ENCODE data around the gene VSX1. TPM values are rescaled to one million over a fixed set of nuclear protein-coding genes. Genes with fewer than 3 reads are reported as not detected.

The VSX1 gene
- total RNA-seq, 2 donors from 2014 or later: not detected

DNA sequence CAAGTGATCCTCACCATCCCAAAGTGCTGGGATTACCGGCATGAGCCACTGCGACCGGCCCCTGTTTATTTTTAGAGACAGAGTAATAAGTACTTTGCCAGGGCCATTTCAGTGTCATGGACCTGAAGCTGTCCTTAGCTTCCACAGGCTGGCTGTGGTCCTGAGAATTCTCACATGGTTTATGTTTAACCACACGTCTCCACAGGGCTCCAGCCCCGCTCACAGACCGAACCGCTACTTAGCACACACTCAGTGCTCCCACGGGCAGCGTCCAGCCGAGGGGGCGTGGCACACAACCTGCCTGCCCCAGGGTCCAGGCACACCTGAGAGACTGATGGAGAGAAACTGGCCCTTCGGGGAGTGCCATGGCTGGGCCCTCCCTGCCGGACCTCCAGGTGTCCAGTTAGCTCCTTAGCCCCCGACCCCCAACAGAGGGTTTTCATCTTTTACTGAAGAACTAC, 35.7 kb downstream of the VSX1 start:
- Histone ChIP-seq H3K4me3 (no peak overlapping the region), H3K36me3 (peaks cover 25% of the 10 kb centered on the region), H3K27ac (peak overlapping the region; percentile 94 to 96), H3K4me1 (peaks cover 0 to 99% of the 10 kb centered on the region in 2 donors), H3K27me3 (no peaks in the 10 kb centered on the region), H3K9me3 (no peaks in the 10 kb centered on the region)
- TF ChIP-seq, protein P1, sequence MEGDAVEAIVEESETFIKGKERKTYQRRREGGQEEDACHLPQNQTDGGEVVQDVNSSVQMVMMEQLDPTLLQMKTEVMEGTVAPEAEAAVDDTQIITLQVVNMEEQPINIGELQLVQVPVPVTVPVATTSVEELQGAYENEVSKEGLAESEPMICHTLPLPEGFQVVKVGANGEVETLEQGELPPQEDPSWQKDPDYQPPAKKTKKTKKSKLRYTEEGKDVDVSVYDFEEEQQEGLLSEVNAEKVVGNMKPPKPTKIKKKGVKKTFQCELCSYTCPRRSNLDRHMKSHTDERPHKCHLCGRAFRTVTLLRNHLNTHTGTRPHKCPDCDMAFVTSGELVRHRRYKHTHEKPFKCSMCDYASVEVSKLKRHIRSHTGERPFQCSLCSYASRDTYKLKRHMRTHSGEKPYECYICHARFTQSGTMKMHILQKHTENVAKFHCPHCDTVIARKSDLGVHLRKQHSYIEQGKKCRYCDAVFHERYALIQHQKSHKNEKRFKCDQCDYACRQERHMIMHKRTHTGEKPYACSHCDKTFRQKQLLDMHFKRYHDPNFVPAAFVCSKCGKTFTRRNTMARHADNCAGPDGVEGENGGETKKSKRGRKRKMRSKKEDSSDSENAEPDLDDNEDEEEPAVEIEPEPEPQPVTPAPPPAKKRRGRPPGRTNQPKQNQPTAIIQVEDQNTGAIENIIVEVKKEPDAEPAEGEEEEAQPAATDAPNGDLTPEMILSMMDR (IDR thresholded peaks at IDR 0.05): no peak
- DNase-seq (ENCODE audit: low spot score): no peak

DNA sequence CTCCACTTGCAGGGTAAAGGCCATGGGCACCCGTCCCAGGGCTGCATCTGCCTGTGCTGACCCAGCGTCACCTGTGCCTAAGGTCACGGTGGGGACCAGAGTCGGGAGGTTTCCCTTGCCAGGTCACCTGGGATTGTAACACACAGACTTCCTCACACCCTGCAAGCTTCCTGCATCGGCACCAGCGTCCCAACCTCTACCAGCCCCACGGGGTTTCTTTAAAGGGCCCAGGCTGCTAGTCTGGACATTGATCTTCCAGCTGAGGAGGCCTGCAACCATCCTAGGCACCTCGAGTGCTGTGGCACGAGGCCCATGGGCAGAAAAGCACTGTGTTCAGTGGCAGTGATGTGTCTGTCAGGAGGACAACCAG, 36.6 kb downstream of the VSX1 start:
- Histone ChIP-seq H3K4me3 (no peak overlapping the region), H3K27ac (peak overlapping the region; percentile 94 to 96), H3K36me3 (peaks cover 25% of the 10 kb centered on the region), H3K9me3 (no peaks in the 10 kb centered on the region), H3K4me1 (peaks cover 0 to 98% of the 10 kb centered on the region in 2 donors), H3K27me3 (no peaks in the 10 kb centered on the region)
- no peak for DNase-seq (ENCODE audit: low spot score)
- TF ChIP-seq, protein P1 (IDR thresholded peaks at IDR 0.05): no peak

DNA sequence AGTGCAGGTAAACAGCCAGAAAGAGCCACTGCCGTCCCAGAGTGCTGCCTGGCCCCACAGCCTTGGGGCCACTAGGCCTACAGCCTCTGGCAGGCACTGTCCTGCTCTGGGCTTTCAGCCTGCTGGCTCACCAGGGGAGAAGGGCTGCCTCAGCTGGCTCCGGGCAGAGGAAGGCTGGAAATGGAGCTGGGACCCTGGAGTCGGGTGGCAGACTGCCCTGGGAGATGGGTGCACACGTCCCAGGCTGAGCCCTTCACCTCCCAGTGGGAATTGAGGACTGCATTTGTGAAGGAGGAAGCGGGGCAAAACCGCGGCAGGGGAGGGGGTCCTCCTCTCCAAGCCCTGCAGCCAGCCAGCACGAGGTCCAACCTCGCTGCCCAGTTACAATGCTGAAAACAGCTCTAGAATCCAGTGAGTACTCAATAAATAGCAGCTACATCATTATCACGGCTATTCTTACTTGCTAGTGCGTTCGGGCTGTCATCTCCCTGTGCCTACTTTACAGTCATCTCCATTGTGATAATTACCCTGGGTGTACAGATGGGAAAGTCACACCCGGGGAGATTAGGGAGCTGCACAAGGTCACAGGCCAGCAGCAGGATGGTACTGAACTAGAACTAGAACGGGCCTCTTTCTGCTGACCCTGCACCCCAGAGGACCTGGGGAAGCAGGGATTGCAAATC, 37.1 kb downstream of the VSX1 start:
- H3K27ac ChIP-seq: peak overlapping the region; percentile 94 to 96
- peaks cover 0 to 98% of the 10 kb centered on the region in 2 donors for H3K4me1 ChIP-seq
- no peak overlapping the region for H3K4me3 ChIP-seq
- TF ChIP-seq, protein P1 (IDR thresholded peaks at IDR 0.05): no peak
- peaks cover 25% of the 10 kb centered on the region for H3K36me3 ChIP-seq
- no peaks in the 10 kb centered on the region for H3K9me3 ChIP-seq
- DNase-seq (ENCODE audit: low spot score): no peak
- no peaks in the 10 kb centered on the region for H3K27me3 ChIP-seq

DNA sequence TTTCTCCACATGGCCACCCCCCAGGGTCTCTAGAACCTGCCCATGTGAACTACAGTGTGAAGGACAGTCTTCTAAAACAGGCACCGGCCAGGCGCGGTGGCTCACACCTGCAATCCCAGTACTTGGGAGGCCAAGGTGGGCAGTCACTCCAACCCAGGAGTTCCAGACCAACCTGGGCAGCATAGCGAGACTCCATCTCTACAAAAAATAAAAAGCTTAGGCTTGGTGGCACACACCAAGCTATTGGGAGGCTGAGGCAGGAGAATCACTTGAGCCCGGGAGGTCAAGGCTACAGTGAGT, 37.7 kb downstream of the VSX1 start:
- peaks cover 25% of the 10 kb centered on the region for H3K36me3 ChIP-seq
- H3K27me3 ChIP-seq: no peaks in the 10 kb centered on the region
- H3K4me1 ChIP-seq: peaks cover 0 to 98% of the 10 kb centered on the region in 2 donors
- peak overlapping the region; percentile 94 to 96 for H3K27ac ChIP-seq
- no peak for DNase-seq (ENCODE audit: low spot score)
- no peaks in the 10 kb centered on the region for H3K9me3 ChIP-seq
- H3K4me3 ChIP-seq: no peak overlapping the region
- TF ChIP-seq, protein P1 (IDR thresholded peaks at IDR 0.05): no peak

DNA sequence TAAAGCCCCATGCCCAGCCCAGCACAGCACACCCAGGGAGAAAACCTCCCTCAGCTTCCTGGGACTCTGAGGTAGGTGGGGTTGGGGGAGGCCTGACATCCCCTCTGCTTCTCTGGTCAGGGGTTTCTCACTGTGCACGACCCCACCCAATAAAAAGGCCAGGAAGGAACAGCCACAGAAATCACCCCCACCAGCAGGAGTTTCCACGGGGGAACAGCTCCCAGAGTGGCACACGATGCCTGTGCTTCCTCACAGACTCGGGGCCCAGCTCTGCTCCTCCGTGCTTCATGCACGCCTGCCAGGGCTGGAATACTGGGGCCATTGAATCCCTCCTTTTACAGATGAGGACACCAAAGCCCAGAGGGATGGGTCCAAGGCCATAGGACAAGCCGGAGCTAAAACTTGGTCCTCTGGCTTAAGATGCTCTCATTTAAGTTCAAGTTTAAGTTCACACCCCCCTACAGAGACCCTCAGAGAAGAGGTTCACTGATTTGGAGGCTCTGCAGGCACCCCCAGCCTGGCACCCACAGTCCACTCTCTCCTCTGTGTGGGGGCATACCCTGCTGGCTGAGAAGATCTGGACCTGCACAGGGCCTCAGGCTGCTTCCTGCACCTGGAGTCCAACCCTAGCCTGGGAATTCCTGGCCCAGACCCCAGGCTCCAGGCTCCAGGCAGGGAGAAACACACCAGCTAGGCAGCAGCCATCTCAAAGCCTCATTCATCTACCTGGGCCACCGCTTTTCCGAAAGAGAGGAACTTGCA, 38.3 kb downstream of the VSX1 start:
- DNase-seq (ENCODE audit: low spot score): no peak
- H3K4me3 ChIP-seq: no peak overlapping the region
- H3K27ac ChIP-seq: peak overlapping the region; percentile 94 to 96
- H3K9me3 ChIP-seq: no peaks in the 10 kb centered on the region
- H3K4me1 ChIP-seq: peaks cover 0 to 98% of the 10 kb centered on the region in 2 donors
- no peaks in the 10 kb centered on the region for H3K27me3 ChIP-seq
- H3K36me3 ChIP-seq: peaks cover 25% of the 10 kb centered on the region
- TF ChIP-seq, protein P1 (IDR thresholded peaks at IDR 0.05): no peak

Data from right atrium auricular region (tissue), 2 donors.